ENCODE results near the gene TRMT10B.

DNA sequence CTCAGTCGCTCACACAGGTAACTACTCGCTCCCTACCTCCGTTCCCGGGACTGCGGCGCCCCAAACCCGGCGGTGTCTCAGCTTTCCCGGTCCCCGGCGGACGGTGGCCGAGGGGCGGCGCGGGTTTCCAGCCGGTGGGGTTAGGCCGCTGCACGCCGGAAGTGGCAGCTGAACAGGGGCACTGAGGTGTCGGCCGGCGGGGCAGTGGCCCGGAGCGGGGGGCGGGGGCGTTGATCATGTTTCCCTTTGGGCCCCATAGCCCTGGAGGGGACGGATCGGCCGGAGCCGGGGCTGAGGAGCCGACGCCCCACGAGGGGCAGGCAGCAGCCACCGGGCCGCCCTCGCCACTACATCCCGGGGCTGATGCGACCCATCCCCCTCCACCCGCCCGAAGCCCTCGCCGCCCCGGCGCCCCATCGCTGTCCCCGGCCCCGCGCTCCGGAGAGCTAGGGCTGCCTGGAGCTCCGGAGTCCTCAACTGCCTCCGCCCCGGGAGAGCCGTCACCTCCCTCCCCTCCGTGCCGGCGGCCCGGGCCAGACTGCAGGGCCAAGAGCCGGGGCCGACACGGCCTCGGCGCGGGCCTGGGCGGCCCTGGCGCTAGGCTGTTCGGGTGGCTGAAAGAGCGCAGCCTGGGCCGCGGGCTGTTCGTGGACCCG lies 47.2 kb downstream of the TRMT10B start, which contains the start of gene DCAF10:
- TF ChIP-seq POLR2AphosphoS5 (IDR thresholded peaks at IDR 0.05) (peak; percentile 71 to 97 (median 82)), CTCF (IDR thresholded peaks at IDR 0.05) (peak in 1 of 7 experiments; percentile 20), POLR2A (IDR thresholded peaks at IDR 0.05) (peak in 1 of 4 donors; percentile 50)

Data from stomach (tissue), 4 donors.